NCI-H2196 treated with DMSO at 0.1 percent for 48 hours (cell line): ENCODE data around the gene EMX1.
"Not testable (repeated sequence)": the region's sequence is repeated elsewhere in the genome, so short reads cannot be mapped to it uniquely, and the experiment has no call there.

Experiments used
- DNase-seq: peaks from one replicate; lab custom pipeline; 2025; ENCODE audit not compliant: unreplicated experiment; lab: John Stamatoyannopoulos, UW

The EMX1 gene

GRCh38 chr2:72900191-72900825 is 17.0 kb upstream of the EMX1 start:
- DNase-seq = no peak

GRCh38 chr2:72901426-72901825 is 15.9 kb upstream of the EMX1 start:
- DNase-seq = no peak

- DNase-seq = not testable (repeated sequence)
These were observed 9.9 kb upstream of the EMX1 start for GRCh38 chr2:72907369-72907768.

GRCh38 chr2:72908741-72909140 is 8.6 kb upstream of the EMX1 start:
- no peak for DNase-seq

GRCh38 chr2:72911256-72911655 is 6.1 kb upstream of the EMX1 start:
- DNase-seq = no peak

GRCh38 chr2:72913486-72914205 is 3.7 kb upstream of the EMX1 start:
- no peak for DNase-seq

- DNase-seq = no peak
These were observed 3.1 kb upstream of the EMX1 start for GRCh38 chr2:72914206-72914559.

GRCh38 chr2:72914589-72915319 is 2.6 kb upstream of the EMX1 start:
- DNase-seq = no peak

GRCh38 chr2:72915320-72915906 is 1.9 kb upstream of the EMX1 start:
- DNase-seq = no peak

GRCh38 chr2:72915907-72916742 is 1.2 kb upstream of the EMX1 start:
- DNase-seq = peak; percentile 25

GRCh38 chr2:72916743-72917137 is 579 bp upstream of the EMX1 start:
- DNase-seq = no peak

GRCh38 chr2:72917877-72918553 is 696 bp downstream of the EMX1 start:
- no peak for DNase-seq

- DNase-seq = no peak
These were observed 2.3 kb downstream of the EMX1 start for GRCh38 chr2:72919414-72920317.

GRCh38 chr2:72920318-72921087 is 3.2 kb downstream of the EMX1 start:
- DNase-seq = no peak

- no peak for DNase-seq
These were observed 4.0 kb downstream of the EMX1 start for GRCh38 chr2:72921088-72921851.

- DNase-seq = no peak
These were observed 4.5 kb downstream of the EMX1 start for GRCh38 chr2:72921853-72922252.

GRCh38 chr2:72923833-72924352 is 6.6 kb downstream of the EMX1 start:
- no peak for DNase-seq
